Ascending aorta (tissue), 2 donors: ENCODE data around the gene GORASP2. TPM values are rescaled to one million over a fixed set of nuclear protein-coding genes. Genes with fewer than 3 reads are reported as not detected.

Experiments used
- DNase-seq, 2 donors: peaks; one replicate each; pipeline ENCODE4 v3.0.0-alpha.2; 2019; ENCODE audit warnings: low spot score in 2 of 2
- H3K27ac ChIP-seq, 2 donors: fragments of 200-600 bp; sonication (generic); one replicate each; pipeline ENCODE4 v1.5.1; 2016 to 2017; ENCODE audit warnings: mild to moderate bottlenecking in 1 of 2
- H3K27me3 ChIP-seq: fragments of 200-600 bp; sonication (generic); one replicate; pipeline ENCODE4 v1.5.1; 2017
- H3K36me3 ChIP-seq, 2 donors: fragments of 200-600 bp; sonication (generic); one replicate each; pipeline ENCODE4 v1.5.1; 2016
- H3K4me1 ChIP-seq, 2 donors: fragments of 200-600 bp; sonication (generic); one replicate each; pipeline ENCODE4 v1.5.1; 2016 to 2017; ENCODE audit warnings: mild to moderate bottlenecking in 1 of 2
- H3K4me3 ChIP-seq, 2 donors: fragments of 200-600 bp; sonication (generic); one replicate each; pipeline ENCODE4 v1.5.1; 2016 to 2017; ENCODE audit warnings: mild to moderate bottlenecking in 1 of 2
- H3K9me3 ChIP-seq, 2 donors: fragments of 200-600 bp; sonication (generic); one replicate each; pipeline ENCODE4 v1.5.1; 2016
- CTCF ChIP-seq, 3 experiments: fragments of 200-600 bp in 2 of 3; fragments of 450-650 bp in 1 of 3; sonication (generic) in 2 of 3; IDR thresholded peaks; one replicate each; pipeline ENCODE4 v1.5.1; 2016 to 2019; ENCODE audit warnings: antibody characterized with exemption in 3 of 3, mild to moderate bottlenecking in 1 of 3, moderate library complexity in 1 of 3
- intact Hi-C: fragments of 100-400 bp; cut with DNase I; formaldehyde crosslinking; loops from one replicate; pipeline ENCODE4 v1.15.1; 2023
- total RNA-seq: library from RNA; depleted of rRNA; stranded (reverse); fragments of >200 nt; gene quantifications from one replicate; pipeline ENCODE4 v1.1.0, GENCODE V29; 2016

The GORASP2 gene
- total RNA-seq, 1 donor from 2014 or later, result 21.5 TPM

DNA sequence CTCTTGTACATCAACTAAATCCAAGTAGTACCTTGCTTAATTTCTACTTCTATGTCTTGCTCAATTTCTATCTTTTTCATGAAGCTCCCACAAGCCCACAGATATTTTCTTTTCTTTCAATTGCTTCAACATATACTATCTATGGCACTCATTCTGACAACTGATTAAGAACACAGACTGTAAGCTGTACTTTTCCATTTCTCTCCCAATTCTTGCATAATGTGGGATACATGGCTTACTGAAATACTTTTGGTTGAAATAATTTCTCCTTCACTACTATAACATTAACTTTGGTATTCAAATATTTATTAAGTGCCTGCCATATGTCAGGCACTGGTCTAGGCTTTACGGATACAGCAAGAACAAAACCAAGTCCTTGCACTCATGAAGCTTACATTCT lies 84.8 kb downstream of the GORASP2 start:
- DNase-seq, result no peak
- no peaks in the 10 kb centered on the region for H3K9me3 ChIP-seq
- intact Hi-C loops, result no loop called here
- H3K4me3 ChIP-seq, result no peak overlapping the region
- H3K36me3 ChIP-seq, result peaks cover 6 to 23% of the 10 kb centered on the region in 2 donors
- TF ChIP-seq CTCF (IDR thresholded peaks at IDR 0.05), result no peak
- H3K27ac ChIP-seq, result no peak overlapping the region
- no peaks in the 10 kb centered on the region for H3K4me1 ChIP-seq
- H3K27me3 ChIP-seq, result no peaks in the 10 kb centered on the region

DNA sequence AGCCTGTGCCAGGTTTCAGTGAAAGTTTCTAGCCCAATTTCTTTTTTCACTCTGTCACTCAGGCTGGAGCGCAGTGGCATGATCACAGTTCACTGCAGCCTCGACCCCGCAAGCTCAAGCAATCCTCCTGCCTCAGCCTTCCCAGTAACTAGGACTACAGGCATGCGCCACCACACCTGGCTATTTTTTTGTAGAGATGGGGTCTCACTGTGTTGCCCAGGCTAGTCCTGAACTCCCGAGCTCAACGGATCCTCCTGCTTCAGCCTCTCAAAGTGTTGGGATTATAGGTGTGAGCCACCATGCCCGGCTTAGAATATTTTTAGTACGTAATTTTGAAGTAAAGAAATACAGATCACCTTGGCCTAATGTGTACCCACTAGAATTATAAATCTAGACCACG lies 87.1 kb downstream of the GORASP2 start:
- intact Hi-C loops, result no loop called here
- no peaks in the 10 kb centered on the region for H3K4me1 ChIP-seq
- H3K36me3 ChIP-seq, result peaks cover 6 to 27% of the 10 kb centered on the region in 2 donors
- DNase-seq, result no peak
- H3K4me3 ChIP-seq, result no peak overlapping the region
- no peaks in the 10 kb centered on the region for H3K9me3 ChIP-seq
- no peak overlapping the region for H3K27ac ChIP-seq
- no peak for TF ChIP-seq CTCF (IDR thresholded peaks at IDR 0.05)
- H3K27me3 ChIP-seq, result no peaks in the 10 kb centered on the region

Other genes starting within 250 kb of the GORASP2 start
- gene SP5, start 213.9 kb upstream of the GORASP2 start, total RNA-seq, result 2.8 TPM
- gene ERICH2, start 158.9 kb upstream of the GORASP2 start, total RNA-seq, result not detected
- gene GAD1, start 112.4 kb upstream of the GORASP2 start, total RNA-seq, result 0.96 TPM
- gene TLK1, start 231.6 kb downstream of the GORASP2 start, total RNA-seq, result 32.2 TPM